K562 (cell line): ENCODE results near the gene EMP2. TPM values are rescaled to one million over a fixed set of nuclear protein-coding genes. Genes with fewer than 3 reads are reported as not detected.

Source experiments
- ADNP ChIP-seq: fragments of 200-800 bp; sonication (Bioruptor generic); IDR thresholded peaks from 2 replicates; pipeline ENCODE4 v1.6.1; 2016; ENCODE audit warnings: missing genetic modification characterization, missing compliant biosample characterization
- ATF7 ChIP-seq: fragments of 450-650 bp; IDR thresholded peaks from 2 replicates; pipeline ENCODE4 v1.7.1; 2014; ENCODE audit warnings: mild to moderate bottlenecking, moderate library complexity
- CBFA2T2 ChIP-seq: fragments of 450-650 bp; conservative IDR thresholded peaks from 2 replicates; pipeline ENCODE4 v1.6.1; 2017; ENCODE audit warnings: mild to moderate bottlenecking
- CTCF ChIP-seq, 3 experiments: IDR thresholded peaks in 2 of 3; conservative IDR thresholded peaks in 1 of 3; 2 replicates each; pipeline ENCODE4 v1.5.1; 2011 to 2012; ENCODE audit warnings: low read length in 3 of 3, mild to moderate bottlenecking in 3 of 3, control low read depth in 2 of 3, improper control_type of control experiment in 1 of 3, inconsistent platforms in 1 of 3, low read depth in 1 of 3, mixed read lengths in 1 of 3, moderate library complexity in 1 of 3; ENCODE audit not compliant: insufficient read depth in 2 of 3
- DMBX1 ChIP-seq: fragments of 250-450 bp; sonication (Bioruptor Pico); IDR thresholded peaks from 2 replicates; pipeline ENCODE4 v1.8.0; 2022; ENCODE audit warnings: inconsistent platforms, mild to moderate bottlenecking, moderate library complexity, borderline replicate concordance
- EP300 ChIP-seq: IDR thresholded peaks from 2 replicates; pipeline ENCODE4 v1.6.1; 2012; ENCODE audit warnings: low read length, improper control_type of control experiment
- HES1 ChIP-seq: fragments of 450-650 bp; IDR thresholded peaks from 2 replicates; pipeline ENCODE4 v1.6.1; 2016; ENCODE audit warnings: low read depth, mild to moderate bottlenecking, moderate library complexity
- KDM1A ChIP-seq, 2 experiments: fragments of 450-650 bp; IDR thresholded peaks; 2 replicates each; pipeline ENCODE4 v1.6.1; 2016; ENCODE audit warnings: mild to moderate bottlenecking in 2 of 2
- KHSRP ChIP-seq: fragments of 450-650 bp; IDR thresholded peaks from 2 replicates; pipeline ENCODE4 v1.6.1; 2017
- MAX ChIP-seq: sonication (generic); formaldehyde crosslinking; IDR thresholded peaks from 2 replicates; pipeline ENCODE4 v1.9.0; 2022; ENCODE audit warnings: mild to moderate bottlenecking, missing genetic modification reagents
- MEF2A ChIP-seq: IDR thresholded peaks from 2 replicates; pipeline ENCODE4 v1.6.1; 2011; ENCODE audit warnings: low read depth, mild to moderate bottlenecking, low read length, moderate library complexity; ENCODE audit not compliant: control insufficient read depth
- NCOA2 ChIP-seq, 2 experiments: fragments of 450-650 bp; IDR thresholded peaks; 2 replicates each; pipeline ENCODE4 v1.6.1; 2018; ENCODE audit warnings: mild to moderate bottlenecking in 2 of 2, moderate library complexity in 1 of 2; ENCODE audit not compliant: partially characterized antibody in 2 of 2
- POLR2AphosphoS5 ChIP-seq: IDR thresholded peaks from 2 replicates; pipeline ENCODE4 v1.6.1; 2011; ENCODE audit warnings: mild to moderate bottlenecking, low read depth, low read length, moderate library complexity; ENCODE audit not compliant: control insufficient read depth, insufficient read depth
- SIRT6 ChIP-seq: IDR thresholded peaks from one replicate; pipeline ENCODE4 v1.6.1; 2012; ENCODE audit warnings: low read depth, mild to moderate bottlenecking, control low read depth, inconsistent platforms, low read length, moderate library complexity
- SMARCE1 ChIP-seq: fragments of 450-650 bp; IDR thresholded peaks from 2 replicates; pipeline ENCODE4 v1.7.1; 2016; ENCODE audit warnings: mild to moderate bottlenecking
- SNIP1 ChIP-seq: fragments of 450-650 bp; IDR thresholded peaks from 2 replicates; pipeline ENCODE4 v1.7.1; 2017; ENCODE audit warnings: low read depth, mild to moderate bottlenecking
- XRCC4 ChIP-seq: IDR thresholded peaks from one replicate; pipeline ENCODE4 v1.6.1; 2011; ENCODE audit not compliant: insufficient read depth, insufficient read length; ENCODE audit errors: extremely low read depth
- ZBED1 ChIP-seq: IDR thresholded peaks from 2 replicates; pipeline ENCODE4 v1.6.1; 2014
- ZFP30 ChIP-seq: fragments of 250-450 bp; sonication (Bioruptor Pico); IDR thresholded peaks from 2 replicates; pipeline ENCODE4 v1.8.0; 2022; ENCODE audit warnings: moderate library complexity, mild to moderate bottlenecking, inconsistent platforms, borderline replicate concordance
- ZNF143 ChIP-seq: sonication (generic); formaldehyde crosslinking; IDR thresholded peaks from 2 replicates; pipeline ENCODE4 v1.9.0; 2022; ENCODE audit warnings: mild to moderate bottlenecking, missing genetic modification reagents
- polyA plus RNA-seq, 8 experiments: library from polyadenylated mRNA; depleted of rRNA in 4 of 8; stranded (reverse) in 5 of 8; unstranded in 3 of 8; fragments of >200 nt; fragmentation: Nextera tagmentation in 2 of 8; fragmentation: Illumina TruSeq in 1 of 8; extraction: Ambion mirVana in 2 of 8; extraction: Trizol in 1 of 8; gene quantifications; 2 replicates each; pipeline versions ENCODE4 v1.2.1 to v1.2.3, GENCODE V29; 2011 to 2014; ENCODE audit warnings: inconsistent platforms in 1 of 8, missing spikeins in 1 of 8
- total RNA-seq, 7 experiments: library from RNA; depleted of rRNA in 6 of 7; stranded (reverse); fragments of >200 nt in 6 of 7; fragmentation: Illumina TruSeq in 2 of 7; extraction: Trizol in 2 of 7; gene quantifications; 2 replicates each; pipeline versions ENCODE4 v1.2.1 to v1.2.3, GENCODE V29; 2011 to 2021; ENCODE audit warnings: low replicate concordance in 1 of 7
- TF ChIP-seq, protein P1 (sequence below): fragments of 250-450 bp; sonication (Bioruptor Pico); IDR thresholded peaks from 2 replicates; pipeline ENCODE4 v1.5.0; 2021; ENCODE audit warnings: mild to moderate bottlenecking, borderline replicate concordance
- TF ChIP-seq, protein P2 (sequence below): fragments of 250-450 bp; sonication (Bioruptor Pico); IDR thresholded peaks from 2 replicates; pipeline ENCODE4 v1.4.0; 2020

The EMP2 gene
- total and polyA plus RNA-seq, 9 of the 15 experiments (the other 6 are each of a cell fraction or from before 2014, with no cell fraction given), result 0.73 to 6.2 (median 3.1) TPM

DNA sequence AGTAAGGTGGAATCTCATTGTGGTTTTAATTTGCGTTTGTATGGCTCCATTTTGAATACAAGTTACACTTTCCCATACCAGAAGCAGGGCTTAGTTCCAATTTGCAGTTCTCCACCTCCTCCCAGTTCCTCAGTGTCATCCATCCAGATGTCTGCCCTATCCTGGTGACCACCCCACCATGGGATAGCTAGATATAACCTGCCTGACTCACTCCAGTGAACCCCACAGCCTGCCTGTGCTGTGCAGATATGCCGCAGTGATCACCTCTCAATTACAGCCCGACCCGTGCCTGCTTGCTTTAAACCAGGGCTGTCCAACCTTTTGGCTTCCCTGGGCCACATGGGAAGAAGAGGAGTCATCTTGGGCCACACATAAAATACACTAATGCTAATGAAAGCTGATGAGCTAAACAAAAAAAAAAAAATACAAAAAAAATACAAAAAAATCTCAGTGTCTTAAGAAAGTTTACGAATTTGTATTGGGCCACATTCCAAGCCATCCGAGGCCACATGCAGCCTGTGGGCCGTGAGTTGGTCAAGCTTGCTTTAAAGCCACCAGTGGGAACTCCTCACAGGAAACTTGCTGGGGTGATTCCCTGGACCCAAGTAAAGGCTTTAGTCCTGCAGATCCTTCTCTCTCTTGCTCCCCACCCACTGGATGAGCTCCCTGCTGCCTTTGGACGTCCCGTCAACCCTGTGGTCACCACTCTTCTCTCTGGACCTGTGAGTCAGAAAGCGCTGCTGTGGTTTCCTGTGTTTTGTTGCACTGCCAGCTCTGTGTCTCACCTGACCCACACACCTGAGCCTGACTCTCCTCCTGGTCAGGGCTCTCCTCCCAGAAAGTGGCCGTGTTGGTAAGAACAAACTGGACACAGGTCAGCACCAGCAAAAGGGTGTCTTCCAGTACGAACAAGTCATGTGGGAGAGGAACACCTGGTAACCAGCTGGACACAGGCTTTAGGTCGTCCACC, 83.0 kb downstream of the EMP2 start (continued):
- TF ChIP-seq MAX (CRISPR knock-in tag) (peak; percentile 38; the same call in 1 of the 2 replicates), CTCF (IDR thresholded peaks at IDR 0.05 in 2 of 3, conservative IDR thresholded peaks at IDR 0.05 in 1 of 3; ENCODE audit: insufficient read depth in 2 of 3, low read depth in 1 of 3, low read length in 3 of 3) (no peak), ZNF143 (CRISPR knock-in tag) (no peak), POLR2AphosphoS5 (peak; percentile 98), NCOA2 (IDR thresholded peaks at IDR 0.05; ENCODE audit: partially characterized antibody in 2 of 2) (peak; percentile 72), DMBX1 (peak; percentile 96), MEF2A (peak; percentile 62; the same call in 1 of the 2 replicates), ATF7 (peak; percentile 44; the same call in 1 of the 2 replicates), EP300 (peak; percentile 93), XRCC4 (no peak), KHSRP (peak; percentile 70; the same call in 1 of the 2 replicates), ZFP30 (CRISPR knock-in tag) (no peak), ADNP (tag) (no peak), CBFA2T2 (peak; percentile 99), SIRT6 (no peak), ZBED1 (peak; percentile 68; the same call in 1 of the 2 replicates), SMARCE1 (peak; percentile 80), SNIP1 (no peak), HES1 (peak; percentile 70; the same call in 1 of the 2 replicates), KDM1A (IDR thresholded peaks at IDR 0.05) (peak; percentile 85 to 88)
- TF ChIP-seq, protein P1, sequence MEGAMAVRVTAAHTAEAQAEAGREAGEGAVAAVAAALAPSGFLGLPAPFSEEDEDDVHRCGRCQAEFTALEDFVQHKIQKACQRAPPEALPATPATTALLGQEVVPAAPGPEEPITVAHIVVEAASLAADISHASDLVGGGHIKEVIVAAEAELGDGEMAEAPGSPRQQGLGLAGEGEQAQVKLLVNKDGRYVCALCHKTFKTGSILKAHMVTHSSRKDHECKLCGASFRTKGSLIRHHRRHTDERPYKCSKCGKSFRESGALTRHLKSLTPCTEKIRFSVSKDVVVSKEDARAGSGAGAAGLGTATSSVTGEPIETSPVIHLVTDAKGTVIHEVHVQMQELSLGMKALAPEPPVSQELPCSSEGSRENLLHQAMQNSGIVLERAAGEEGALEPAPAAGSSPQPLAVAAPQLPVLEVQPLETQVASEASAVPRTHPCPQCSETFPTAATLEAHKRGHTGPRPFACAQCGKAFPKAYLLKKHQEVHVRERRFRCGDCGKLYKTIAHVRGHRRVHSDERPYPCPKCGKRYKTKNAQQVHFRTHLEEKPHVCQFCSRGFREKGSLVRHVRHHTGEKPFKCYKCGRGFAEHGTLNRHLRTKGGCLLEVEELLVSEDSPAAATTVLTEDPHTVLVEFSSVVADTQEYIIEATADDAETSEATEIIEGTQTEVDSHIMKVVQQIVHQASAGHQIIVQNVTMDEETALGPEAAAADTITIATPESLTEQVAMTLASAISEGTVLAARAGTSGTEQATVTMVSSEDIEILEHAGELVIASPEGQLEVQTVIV (CRISPR knock-in tag), result no peak
- TF ChIP-seq, protein P2, sequence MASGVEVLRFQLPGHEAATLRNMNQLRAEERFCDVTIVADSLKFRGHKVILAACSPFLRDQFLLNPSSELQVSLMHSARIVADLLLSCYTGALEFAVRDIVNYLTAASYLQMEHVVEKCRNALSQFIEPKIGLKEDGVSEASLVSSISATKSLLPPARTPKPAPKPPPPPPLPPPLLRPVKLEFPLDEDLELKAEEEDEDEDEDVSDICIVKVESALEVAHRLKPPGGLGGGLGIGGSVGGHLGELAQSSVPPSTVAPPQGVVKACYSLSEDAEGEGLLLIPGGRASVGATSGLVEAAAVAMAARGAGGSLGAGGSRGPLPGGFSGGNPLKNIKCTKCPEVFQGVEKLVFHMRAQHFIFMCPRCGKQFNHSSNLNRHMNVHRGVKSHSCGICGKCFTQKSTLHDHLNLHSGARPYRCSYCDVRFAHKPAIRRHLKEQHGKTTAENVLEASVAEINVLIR, result no peak
